Measurements from ENCODE around the gene TMEM87A.

DNA sequence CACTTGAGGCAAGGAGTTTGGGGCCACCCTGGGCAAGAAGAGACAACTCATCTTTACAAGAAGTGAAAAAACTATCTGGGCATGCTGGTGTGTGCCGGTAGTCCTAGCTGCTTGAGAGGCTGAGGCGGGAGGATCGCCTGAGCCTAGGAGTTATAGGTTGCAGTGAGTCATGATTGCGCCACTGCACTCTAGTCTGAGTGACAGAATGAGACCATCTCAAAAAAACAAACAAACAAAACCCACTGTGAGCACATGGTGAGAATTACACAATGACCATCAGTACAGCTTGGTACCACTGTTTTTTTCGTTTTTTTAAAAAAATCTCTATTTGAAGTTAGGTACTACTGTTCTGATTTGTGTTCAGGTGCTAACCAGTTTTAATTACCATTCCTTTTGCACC, 78.7 kb downstream of the TMEM87A start:
- TF ChIP-seq, protein P1, sequence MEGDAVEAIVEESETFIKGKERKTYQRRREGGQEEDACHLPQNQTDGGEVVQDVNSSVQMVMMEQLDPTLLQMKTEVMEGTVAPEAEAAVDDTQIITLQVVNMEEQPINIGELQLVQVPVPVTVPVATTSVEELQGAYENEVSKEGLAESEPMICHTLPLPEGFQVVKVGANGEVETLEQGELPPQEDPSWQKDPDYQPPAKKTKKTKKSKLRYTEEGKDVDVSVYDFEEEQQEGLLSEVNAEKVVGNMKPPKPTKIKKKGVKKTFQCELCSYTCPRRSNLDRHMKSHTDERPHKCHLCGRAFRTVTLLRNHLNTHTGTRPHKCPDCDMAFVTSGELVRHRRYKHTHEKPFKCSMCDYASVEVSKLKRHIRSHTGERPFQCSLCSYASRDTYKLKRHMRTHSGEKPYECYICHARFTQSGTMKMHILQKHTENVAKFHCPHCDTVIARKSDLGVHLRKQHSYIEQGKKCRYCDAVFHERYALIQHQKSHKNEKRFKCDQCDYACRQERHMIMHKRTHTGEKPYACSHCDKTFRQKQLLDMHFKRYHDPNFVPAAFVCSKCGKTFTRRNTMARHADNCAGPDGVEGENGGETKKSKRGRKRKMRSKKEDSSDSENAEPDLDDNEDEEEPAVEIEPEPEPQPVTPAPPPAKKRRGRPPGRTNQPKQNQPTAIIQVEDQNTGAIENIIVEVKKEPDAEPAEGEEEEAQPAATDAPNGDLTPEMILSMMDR (conservative IDR thresholded peaks at IDR 0.05; ENCODE audit: low read depth, low read length), result no peak
- TF ChIP-seq EZH2phosphoT487 (IDR thresholded peaks at IDR 0.05; ENCODE audit: borderline replicate concordance, low read length), result no peak
